CD4-positive, CD25-positive, alpha-beta regulatory T cell (primary cell): ENCODE results near the gene PNKD. TPM values are rescaled to one million over a fixed set of nuclear protein-coding genes. Genes with fewer than 3 reads are reported as not detected.
A peak's percentile ranks its signal among the peaks of the same experiment; 100 is the strongest.

Source experiments
- ATAC-seq, 2 donors: fragments of 150-1000 bp; cut with Tn5 transposase; one replicate each; pipeline ENCODE4 v1.10.0; 2021; ENCODE audit warnings: low read depth in 2 of 2, moderate number of reproducible peaks in 2 of 2, moderate library complexity in 1 of 2
- DNase-seq, 3 donors: peaks; one replicate each; pipeline versions ENCODE4 v3.0.0 to v3.0.0-alpha.2; 2012 to 2022; ENCODE audit warnings: mixed read lengths in 1 of 3
- H3K27ac ChIP-seq: one replicate; pipeline ENCODE4 v1.7.0; 2013; ENCODE audit warnings: mild to moderate bottlenecking, low read length; ENCODE audit not compliant: insufficient read depth, poor library complexity, severe bottlenecking
- H3K27me3 ChIP-seq: one replicate; pipeline ENCODE4 v1.7.0; 2013; ENCODE audit warnings: low read length; ENCODE audit not compliant: control insufficient read depth, insufficient read depth
- H3K36me3 ChIP-seq: one replicate; pipeline ENCODE4 v1.7.0; 2013; ENCODE audit warnings: mild to moderate bottlenecking, low read length, moderate library complexity; ENCODE audit not compliant: control insufficient read depth, insufficient read depth
- H3K4me1 ChIP-seq: 2 replicates; pipeline ENCODE4 v1.7.0; 2013; ENCODE audit warnings: mild to moderate bottlenecking, low read length; ENCODE audit not compliant: insufficient read depth, control insufficient read depth, poor library complexity, severe bottlenecking
- H3K4me3 ChIP-seq: one replicate; pipeline ENCODE4 v1.7.0; 2013; ENCODE audit warnings: low read depth, mild to moderate bottlenecking, low read length, moderate library complexity
- H3K9me3 ChIP-seq, 2 experiments: 1 replicate in 1 of 2; 2 replicates in 1 of 2; pipeline ENCODE4 v1.7.0; 2013; ENCODE audit warnings: low read length in 2 of 2, mild to moderate bottlenecking in 1 of 2, moderate library complexity in 1 of 2; ENCODE audit not compliant: control insufficient read depth in 2 of 2
- H3K27ac Mint-ChIP-seq, 3 donors: one replicate each; pipeline ENCODE4 v1.8.0; 2020 to 2022; ENCODE audit warnings: mild to moderate bottlenecking in 3 of 3, mixed read lengths in 3 of 3, moderate library complexity in 2 of 3
- H3K27me3 Mint-ChIP-seq: one replicate; pipeline ENCODE4 v1.8.0; 2022; ENCODE audit warnings: mild to moderate bottlenecking, mixed read lengths
- H3K36me3 Mint-ChIP-seq: one replicate; pipeline ENCODE4 v1.8.0; 2020; ENCODE audit warnings: mixed read lengths
- H3K4me1 Mint-ChIP-seq, 4 donors: one replicate each; pipeline ENCODE4 v1.8.0; 2020 to 2022; ENCODE audit warnings: mixed read lengths in 4 of 4, mild to moderate bottlenecking in 1 of 4
- H3K4me3 Mint-ChIP-seq, 4 donors: one replicate each; pipeline ENCODE4 v1.8.0; 2020 to 2022; ENCODE audit warnings: mild to moderate bottlenecking in 4 of 4, mixed read lengths in 4 of 4, moderate library complexity in 3 of 4
- H3K9me3 Mint-ChIP-seq, 7 donors: one replicate each; pipeline ENCODE4 v1.8.0; 2020 to 2022; ENCODE audit warnings: mixed read lengths in 7 of 7, mild to moderate bottlenecking in 3 of 7, moderate library complexity in 2 of 7
- polyA plus RNA-seq, 4 donors: library from polyadenylated mRNA; unstranded; fragments of 300-500 nt; fragmentation: Illumina TruSeq; gene quantifications; one replicate each; pipeline ENCODE4 v1.2.3, GENCODE V29; 2021
- total RNA-seq: library from RNA; stranded (reverse); gene quantifications from one replicate; pipeline ENCODE4 v1.2.3, GENCODE V29; 2022

The PNKD gene
- total and polyA plus RNA-seq, 5 donors from 2014 or later: 21.9 to 107 (median 98.0) TPM

DNA sequence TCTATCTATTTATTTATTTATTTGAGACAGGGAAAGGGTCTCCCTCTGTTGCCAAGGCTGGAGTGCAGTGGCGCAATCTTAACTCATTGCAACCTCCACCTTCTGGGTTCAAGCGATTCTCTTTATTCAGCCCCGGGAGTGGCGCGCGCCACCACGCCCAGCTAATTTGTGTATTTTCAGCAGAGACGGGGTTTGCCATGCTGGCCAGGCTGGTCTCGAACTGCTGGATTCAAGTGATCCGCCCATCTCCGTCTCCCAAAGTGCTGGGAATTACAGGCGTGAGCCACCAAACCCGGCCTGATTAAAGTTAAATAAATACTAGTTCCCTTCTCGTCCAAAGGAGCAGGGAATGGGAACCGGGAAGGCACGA lies 125.1 kb downstream of the PNKD start:
- Histone ChIP-seq H3K27me3 (no peaks in the 10 kb centered on the region), H3K36me3 (no peaks in the 10 kb centered on the region), H3K4me1 (peaks cover 58% of the 10 kb centered on the region), H3K27ac (peak overlapping the region; percentile 94), H3K9me3 (no peaks in the 10 kb centered on the region), H3K4me3 (peak overlapping the region; percentile 26)
- no peaks in the 10 kb centered on the region for H3K36me3 Mint-ChIP-seq
- peak overlapping the region; percentile 70 to 97 (median 96) for H3K4me3 Mint-ChIP-seq
- H3K4me1 Mint-ChIP-seq: peaks cover 0 to 38% (median 18%) of the 10 kb centered on the region in 4 donors
- H3K9me3 Mint-ChIP-seq: peaks cover 0 to 3% (median 0%) of the 10 kb centered on the region in 7 donors
- no peak for ATAC-seq
- H3K27ac Mint-ChIP-seq: peak overlapping the region in 2 of 3 donors; percentile 89 to 99
- peaks cover 7% of the 10 kb centered on the region for H3K27me3 Mint-ChIP-seq
- no peak for DNase-seq

DNA sequence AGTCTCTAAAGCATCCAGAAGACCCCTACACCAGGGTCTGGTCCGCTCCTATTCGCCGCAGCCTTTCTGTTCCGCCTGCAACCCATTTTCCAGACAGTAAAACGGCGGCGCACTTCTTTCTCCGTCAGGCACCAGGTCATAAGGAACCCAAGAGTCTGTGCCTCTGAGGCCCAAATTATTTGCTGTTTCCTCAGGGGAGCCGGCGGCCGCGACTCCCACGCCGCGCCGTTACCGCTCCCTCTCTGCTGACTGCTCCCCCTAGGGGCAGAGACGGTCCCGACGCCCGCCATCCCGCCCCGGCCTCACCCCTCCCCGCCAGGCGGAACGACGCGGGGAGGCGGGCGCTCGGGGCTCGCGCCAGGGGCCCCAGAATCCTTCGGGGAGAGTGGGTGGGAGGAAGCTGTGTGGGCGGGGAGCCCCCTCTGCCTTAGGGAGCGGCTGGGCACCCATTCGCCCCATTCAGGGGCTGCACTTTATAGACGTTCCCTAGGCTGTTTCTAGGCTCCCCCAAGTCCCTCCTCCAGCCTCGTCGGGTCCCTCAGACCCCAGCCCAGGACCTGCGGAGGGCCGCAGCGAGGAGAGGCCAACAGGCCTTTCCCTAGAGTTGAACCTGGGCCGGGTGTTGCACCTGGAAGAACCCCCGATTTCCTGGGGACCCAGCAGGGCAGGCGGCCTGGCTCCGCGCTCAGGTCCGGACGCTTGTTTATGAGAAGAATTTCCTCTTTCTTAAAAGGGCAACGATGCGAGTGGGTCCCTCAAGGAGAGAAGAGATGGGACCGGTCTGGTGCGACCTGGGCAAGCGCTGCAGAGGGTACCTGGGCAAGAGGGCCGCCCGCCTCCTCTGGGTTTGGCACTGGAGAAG lies 125.7 kb downstream of the PNKD start:
- H3K27ac Mint-ChIP-seq: peak overlapping the region; percentile 98 to 99 (median 99)
- H3K36me3 Mint-ChIP-seq: no peaks in the 10 kb centered on the region
- Histone ChIP-seq H3K4me3 (peak overlapping the region; percentile 74), H3K36me3 (no peaks in the 10 kb centered on the region), H3K4me1 (peaks cover 61% of the 10 kb centered on the region), H3K27ac (peak overlapping the region; percentile 94), H3K27me3 (no peaks in the 10 kb centered on the region), H3K9me3 (no peaks in the 10 kb centered on the region)
- H3K27me3 Mint-ChIP-seq: peaks cover 7% of the 10 kb centered on the region
- H3K4me3 Mint-ChIP-seq: peak overlapping the region; percentile 96 to 97 (median 96)
- H3K4me1 Mint-ChIP-seq: peaks cover 0 to 38% (median 18%) of the 10 kb centered on the region in 4 donors
- ATAC-seq (peak; percentile 74 to 75), DNase-seq (peak; percentile 89 to 97 (median 94))
- H3K9me3 Mint-ChIP-seq: peaks cover 0 to 3% (median 0%) of the 10 kb centered on the region in 7 donors

Other genes with a start within 250 kb of the PNKD start
- gene RUFY4, start 201.3 kb upstream of the PNKD start, total RNA-seq: 2.1 TPM
- under 1 TPM in 1 of 4 donors, not detected in 3; 0.15 TPM for gene RUFY4, start 201.3 kb upstream of the PNKD start, polyA plus RNA-seq
- not detected for gene CXCR2, start 144.5 kb upstream of the PNKD start, total RNA-seq
- gene CXCR2, start 144.5 kb upstream of the PNKD start, polyA plus RNA-seq: not detected
- gene CXCR1, start 103.6 kb upstream of the PNKD start, total RNA-seq: not detected
- gene CXCR1, start 103.6 kb upstream of the PNKD start, polyA plus RNA-seq: under 1 TPM; 0.08 to 0.94 (median 0.46) TPM
- 540 TPM for gene ARPC2, start 53.3 kb upstream of the PNKD start, total RNA-seq
- gene ARPC2, start 53.3 kb upstream of the PNKD start, polyA plus RNA-seq: 1,000 to 10,000 TPM in 2 of 4 donors, 100 to 1,000 TPM in 2; 741 to 1,050 (median 910) TPM
- 1.2 TPM for gene GPBAR1, start 9.5 kb upstream of the PNKD start, total RNA-seq
- not detected for gene GPBAR1, start 9.5 kb upstream of the PNKD start, polyA plus RNA-seq
- gene AAMP, start 382 bp upstream of the PNKD start, total RNA-seq: 55.8 TPM
- gene AAMP, start 382 bp upstream of the PNKD start, polyA plus RNA-seq: 10 to 100 TPM; 84.8 to 92.2 (median 87.8) TPM
- 96.4 TPM for gene TMBIM1, start 22.0 kb downstream of the PNKD start, total RNA-seq
- 100 to 1,000 TPM; 161 to 180 (median 162) TPM for gene TMBIM1, start 22.0 kb downstream of the PNKD start, polyA plus RNA-seq
- gene CATIP, start 86.3 kb downstream of the PNKD start, total RNA-seq: not detected
- not detected for gene CATIP, start 86.3 kb downstream of the PNKD start, polyA plus RNA-seq
- 0.54 TPM for gene SLC11A1, start 111.8 kb downstream of the PNKD start, total RNA-seq
- gene SLC11A1, start 111.8 kb downstream of the PNKD start, polyA plus RNA-seq: 1 to 10 TPM in 1 of 4 donors, under 1 TPM in 3; 0.47 to 1.4 (median 0.87) TPM
- 146 TPM for gene CTDSP1, start 129.3 kb downstream of the PNKD start, total RNA-seq
- gene CTDSP1, start 129.3 kb downstream of the PNKD start, polyA plus RNA-seq: 10 to 100 TPM; 18.8 to 29.4 (median 25.0) TPM
- gene VIL1, start 148.6 kb downstream of the PNKD start, total RNA-seq: 2.1 TPM
- gene VIL1, start 148.6 kb downstream of the PNKD start, polyA plus RNA-seq: under 1 TPM in 3 of 4 donors, not detected in 1; 0.08 to 0.28 (median 0.09) TPM